Omental fat pad (tissue), 4 donors: Measurements from ENCODE around the gene NFIA. TPM values are rescaled to one million over a fixed set of nuclear protein-coding genes. Genes with fewer than 3 reads are reported as not detected.

Experiments used
- ATAC-seq: fragments of 150-250 bp; one replicate; pipeline ENCODE4 v1.9.1; 2016; ENCODE audit warnings: mild to moderate bottlenecking, moderate library complexity; ENCODE audit not compliant: low FRiP score
- DNase-seq: peaks from one replicate; pipeline ENCODE4 v3.0.0-alpha.2; 2019; ENCODE audit warnings: low spot score
- CTCF ChIP-seq, 3 donors: fragments of 450-650 bp; IDR thresholded peaks; one replicate each; pipeline ENCODE4 v1.5.1; 2016 to 2017; ENCODE audit warnings: antibody characterized with exemption in 3 of 3, mild to moderate bottlenecking in 3 of 3, moderate library complexity in 2 of 3
- total RNA-seq, 4 donors: library from RNA; depleted of rRNA; stranded (reverse); fragments of >200 nt; gene quantifications; one replicate each; pipeline ENCODE4 v1.1.0, GENCODE V29; 2016

NFIA gene
- total RNA-seq, 4 donors from 2014 or later = 61.1 to 159 (median 77.5) TPM

GRCh38 chr1:61284248-61284854, 202.0 kb downstream of the NFIA start:
- DNase-seq (no peak), ATAC-seq (no peak)
- no peak for TF ChIP-seq CTCF (IDR thresholded peaks at IDR 0.05)

GRCh38 chr1:61284936-61285335, 202.6 kb downstream of the NFIA start:
- DNase-seq (no peak), ATAC-seq (no peak)
- TF ChIP-seq CTCF (IDR thresholded peaks at IDR 0.05) = no peak

DNA sequence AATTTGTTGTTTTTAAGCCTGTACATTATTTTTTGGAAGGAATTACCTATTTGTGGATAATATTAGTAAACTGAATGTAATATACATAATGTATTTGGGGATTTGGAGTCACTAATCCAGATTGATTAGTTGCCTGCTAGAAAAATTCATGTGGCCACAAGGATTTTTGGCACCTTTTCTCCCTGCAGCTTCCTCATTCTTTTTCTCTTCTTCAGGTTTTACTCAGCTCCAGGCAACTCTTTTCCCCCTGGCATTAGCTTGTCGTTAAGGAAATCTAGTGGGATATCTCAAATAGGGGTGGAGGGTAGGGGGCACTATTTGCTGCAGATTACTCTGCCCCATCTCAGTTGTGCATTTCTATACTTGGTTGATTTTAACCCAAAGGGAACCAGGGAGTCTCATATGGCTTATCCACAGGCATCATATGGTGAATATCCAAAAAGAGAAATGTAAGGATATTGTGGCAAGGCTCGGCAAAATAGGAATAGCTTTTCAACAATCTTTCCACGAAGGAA, 203.1 kb downstream of the NFIA start:
- DNase-seq (no peak), ATAC-seq (no peak)
- no peak for TF ChIP-seq CTCF (IDR thresholded peaks at IDR 0.05)

- TF ChIP-seq CTCF (IDR thresholded peaks at IDR 0.05) = no peak
- no peak for DNase-seq
- ATAC-seq = no peak
Measured at GRCh38 chr1:61287014-61287413, 204.7 kb downstream of the NFIA start.

DNA sequence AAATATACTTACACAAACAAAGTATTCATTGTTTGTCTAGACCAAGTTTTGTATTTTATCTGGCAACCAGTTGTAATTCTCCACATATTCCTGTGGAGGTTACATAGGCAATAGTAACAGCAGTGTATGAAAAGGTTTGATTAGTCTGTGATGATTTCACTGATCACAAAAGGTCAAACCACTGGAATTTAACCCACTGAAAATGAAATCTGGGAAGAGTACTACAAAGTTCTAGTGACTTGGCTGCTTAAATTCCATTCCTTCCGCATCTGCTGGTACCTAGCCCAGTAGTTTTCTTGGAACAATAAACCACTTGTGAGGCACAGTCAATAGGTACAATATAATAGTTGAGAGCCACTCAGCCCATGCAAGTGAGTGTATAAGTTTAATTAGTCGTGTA, 205.4 kb downstream of the NFIA start:
- DNase-seq = no peak
- TF ChIP-seq CTCF (IDR thresholded peaks at IDR 0.05) = no peak
- ATAC-seq = no peak

DNA sequence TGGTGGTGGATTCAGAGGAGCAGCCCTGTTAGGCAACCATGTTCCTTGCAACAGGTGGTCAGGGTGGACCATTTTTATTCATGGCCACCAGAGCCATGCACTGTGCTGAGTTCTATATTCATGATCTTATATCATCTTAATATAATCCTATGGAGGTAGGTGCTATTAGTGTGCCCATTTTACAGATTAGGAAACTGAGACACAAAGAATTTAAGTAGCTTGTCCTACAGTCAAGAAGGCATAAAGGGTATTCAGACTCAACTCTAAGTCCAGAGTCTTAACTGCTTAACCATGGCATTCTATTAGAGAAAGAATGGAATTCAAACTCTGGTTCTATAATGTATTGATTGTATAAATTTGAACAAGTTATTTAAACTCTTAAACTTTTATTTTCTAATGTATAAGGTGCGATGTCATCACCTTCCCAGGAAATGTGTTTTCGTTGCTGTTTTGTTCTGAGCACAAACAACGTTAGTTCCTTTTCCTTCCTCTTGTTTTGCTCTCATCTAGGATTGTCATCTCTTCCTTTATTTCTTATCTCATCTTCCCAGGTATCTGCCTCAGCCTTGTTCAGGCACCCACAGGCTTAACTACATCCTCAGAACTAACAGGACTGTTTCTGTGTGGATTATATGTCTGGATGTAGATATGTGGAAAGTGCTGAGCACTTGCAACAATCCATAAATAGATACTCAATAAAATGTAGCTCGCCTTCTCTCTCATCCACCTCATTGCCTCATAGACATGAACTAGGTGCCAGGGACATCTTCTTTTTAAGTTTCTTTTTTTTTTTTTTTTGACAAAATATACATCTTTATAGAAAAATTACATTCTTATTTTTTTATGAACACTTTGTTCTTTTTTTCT, 207.1 kb downstream of the NFIA start:
- ATAC-seq = no peak
- no peak for DNase-seq
- TF ChIP-seq CTCF (IDR thresholded peaks at IDR 0.05) = no peak
